Fibroblast of lung (primary cell): ENCODE measurements around the gene MIEN1.
A peak's percentile ranks its signal among the peaks of the same experiment; 100 is the strongest.

Experiments used
- EZH2 ChIP-seq: IDR thresholded peaks from 2 replicates; pipeline ENCODE4 v1.5.1; 2012; ENCODE audit warnings: low read length, control low read depth, mild to moderate bottlenecking; ENCODE audit errors: missing control alignments
- TF ChIP-seq, protein P1 (sequence below), 2 donors: IDR thresholded peaks in 1 of 2; conservative IDR thresholded peaks in 1 of 2; 1 replicate in 1 of 2; 2 replicates in 1 of 2; pipeline ENCODE4 v1.5.1; 2011 to 2012; ENCODE audit warnings: low read length in 2 of 2, control low read depth in 1 of 2, inconsistent platforms in 1 of 2, low read depth in 1 of 2, mild to moderate bottlenecking in 1 of 2

DNA sequence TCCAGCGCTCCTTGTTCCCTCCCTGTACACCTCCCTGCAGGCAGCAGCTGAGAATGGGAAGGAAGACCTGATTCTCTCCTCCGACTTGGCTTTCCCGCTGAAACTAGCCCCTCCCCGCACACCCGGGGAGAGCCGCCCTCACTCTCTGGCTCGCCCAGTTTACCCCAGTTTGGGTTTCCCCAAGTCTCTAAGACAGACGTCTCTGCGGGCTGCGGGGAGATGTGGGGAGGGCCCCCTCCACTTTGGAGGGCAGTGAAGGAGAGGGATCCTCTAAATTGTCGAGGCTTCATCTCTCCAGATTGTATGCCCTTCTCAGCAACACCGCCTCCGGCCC, 8.2 kb upstream of the MIEN1 start:
- peak; percentile 6 for TF ChIP-seq EZH2
- TF ChIP-seq, protein P1, sequence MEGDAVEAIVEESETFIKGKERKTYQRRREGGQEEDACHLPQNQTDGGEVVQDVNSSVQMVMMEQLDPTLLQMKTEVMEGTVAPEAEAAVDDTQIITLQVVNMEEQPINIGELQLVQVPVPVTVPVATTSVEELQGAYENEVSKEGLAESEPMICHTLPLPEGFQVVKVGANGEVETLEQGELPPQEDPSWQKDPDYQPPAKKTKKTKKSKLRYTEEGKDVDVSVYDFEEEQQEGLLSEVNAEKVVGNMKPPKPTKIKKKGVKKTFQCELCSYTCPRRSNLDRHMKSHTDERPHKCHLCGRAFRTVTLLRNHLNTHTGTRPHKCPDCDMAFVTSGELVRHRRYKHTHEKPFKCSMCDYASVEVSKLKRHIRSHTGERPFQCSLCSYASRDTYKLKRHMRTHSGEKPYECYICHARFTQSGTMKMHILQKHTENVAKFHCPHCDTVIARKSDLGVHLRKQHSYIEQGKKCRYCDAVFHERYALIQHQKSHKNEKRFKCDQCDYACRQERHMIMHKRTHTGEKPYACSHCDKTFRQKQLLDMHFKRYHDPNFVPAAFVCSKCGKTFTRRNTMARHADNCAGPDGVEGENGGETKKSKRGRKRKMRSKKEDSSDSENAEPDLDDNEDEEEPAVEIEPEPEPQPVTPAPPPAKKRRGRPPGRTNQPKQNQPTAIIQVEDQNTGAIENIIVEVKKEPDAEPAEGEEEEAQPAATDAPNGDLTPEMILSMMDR (conservative IDR thresholded peaks at IDR 0.05 in 1 of 2, IDR thresholded peaks at IDR 0.05 in 1 of 2; ENCODE audit: low read depth in 1 of 2, low read length in 2 of 2), result no peak
